ENCODE results near the gene ARID5A.
"Not testable (repeated sequence)": the region's sequence is repeated elsewhere in the genome, so short reads cannot be mapped to it uniquely, and the experiment has no call there.

ARID5A gene

DNA sequence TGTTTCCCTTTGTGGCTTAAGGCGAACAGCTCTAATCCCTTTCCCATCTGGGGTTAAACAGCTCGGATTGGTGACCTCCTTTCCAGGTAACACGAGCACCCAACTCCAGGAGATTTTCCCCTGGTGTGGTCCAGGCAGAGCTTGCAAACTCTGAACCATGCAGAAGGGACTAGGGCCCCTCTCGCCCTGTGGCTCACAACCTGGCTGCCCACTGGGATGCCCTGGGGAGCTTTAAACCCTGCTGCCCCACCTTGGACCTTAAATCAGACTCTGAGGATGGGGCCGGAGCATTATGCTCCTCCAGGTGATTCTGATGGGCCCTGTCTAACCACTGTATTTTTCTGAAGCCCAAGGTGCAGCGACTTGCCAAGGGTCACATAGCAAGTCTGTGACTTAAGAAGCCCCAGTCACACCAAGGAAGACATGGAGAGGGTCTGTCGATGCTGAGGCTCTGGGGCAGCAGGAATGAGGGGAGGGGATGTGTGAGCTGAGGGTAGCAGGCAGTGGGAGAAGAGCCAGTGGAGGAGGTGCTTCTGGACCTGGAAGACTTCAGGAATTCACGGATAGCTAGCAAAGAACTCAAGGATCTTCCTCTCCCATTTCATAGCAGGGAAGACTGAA is 5.9 kb downstream of the ARID5A start:
- no peak for DNase-seq

DNA sequence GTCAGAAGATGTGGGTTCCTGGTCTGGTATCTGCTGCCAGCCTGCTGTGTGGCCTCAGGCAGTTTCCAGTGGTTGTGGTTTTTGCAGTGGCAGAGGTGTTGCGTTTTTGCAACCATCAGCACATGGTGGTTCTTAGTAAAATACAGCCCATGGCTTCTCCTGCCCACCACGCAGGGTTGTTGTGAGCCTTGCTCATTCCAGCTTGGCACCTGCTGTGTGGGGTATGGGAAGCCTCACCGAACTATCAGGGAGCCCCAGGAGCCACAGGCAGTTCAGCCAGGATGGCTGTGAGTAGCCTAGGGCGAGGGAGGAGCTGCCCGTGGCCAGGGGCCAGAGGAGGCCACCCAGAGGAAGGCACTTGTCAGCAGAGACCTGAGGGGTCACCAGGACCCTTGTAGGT is 9.8 kb downstream of the ARID5A start:
- peak; percentile 25 for DNase-seq

DNA sequence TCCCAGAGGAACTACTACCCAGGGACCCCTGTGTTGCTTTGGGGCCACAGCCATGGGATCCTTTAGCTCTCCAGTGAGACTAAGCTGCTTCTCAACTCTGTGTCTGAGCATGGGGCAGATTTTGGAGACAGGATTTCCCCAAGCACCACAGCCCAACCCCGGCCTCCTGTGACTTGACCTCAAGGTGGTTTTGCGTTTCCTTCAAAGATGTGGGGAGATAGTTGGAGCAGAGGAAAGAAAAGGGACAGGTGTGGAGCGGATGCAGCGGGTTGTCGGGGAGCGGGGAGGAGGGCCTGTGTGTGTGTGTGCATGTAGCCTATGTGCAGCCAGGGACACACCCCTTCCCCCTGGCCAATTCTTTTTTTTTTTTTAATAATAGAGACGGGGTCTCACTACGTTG is 10.2 kb downstream of the ARID5A start:
- no peak for DNase-seq

DNA sequence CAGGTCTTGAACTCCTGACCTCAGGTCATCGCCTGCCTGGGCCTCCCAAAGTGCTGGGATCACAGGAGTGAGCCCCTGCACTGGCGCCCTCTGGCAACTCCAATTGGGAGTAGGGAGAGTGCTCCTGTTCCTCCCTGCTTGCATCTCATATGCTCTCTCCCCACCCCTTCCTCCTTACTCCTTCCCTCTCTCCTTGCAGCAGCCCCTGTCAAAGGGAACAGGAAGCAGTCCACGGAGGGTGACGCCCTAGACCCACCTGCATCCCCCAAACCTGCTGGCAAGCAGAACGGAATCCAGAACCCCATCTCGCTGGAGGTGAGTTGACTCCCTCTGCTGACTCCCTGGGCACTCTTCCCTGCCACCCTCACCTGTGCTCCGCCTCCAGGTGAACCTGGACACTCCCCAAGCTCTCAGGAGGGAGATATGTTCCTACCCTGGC is 10.7 kb downstream of the ARID5A start:
- no peak for DNase-seq

DNA sequence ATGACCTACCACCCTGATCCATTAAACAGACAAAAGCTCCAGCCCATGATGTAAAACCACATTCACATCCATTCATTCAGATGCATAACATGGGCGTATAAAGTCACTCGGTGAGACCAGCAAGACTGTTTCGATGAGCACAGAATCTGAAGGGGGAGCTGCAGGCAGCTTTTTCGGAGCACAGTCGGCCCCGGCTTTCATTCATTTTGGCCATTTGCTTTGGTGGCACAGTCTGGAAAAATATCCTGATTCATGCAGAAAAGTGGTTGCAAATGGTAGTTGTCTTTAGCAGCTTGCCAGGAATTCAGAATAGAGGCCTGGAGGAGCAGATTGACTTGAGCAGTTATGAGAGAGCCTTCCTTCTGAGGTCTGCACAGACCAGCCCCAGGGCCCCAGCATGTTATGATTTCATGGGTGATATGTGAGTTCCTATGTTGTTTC is 11.2 kb downstream of the ARID5A start:
- DNase-seq: no peak

DNA sequence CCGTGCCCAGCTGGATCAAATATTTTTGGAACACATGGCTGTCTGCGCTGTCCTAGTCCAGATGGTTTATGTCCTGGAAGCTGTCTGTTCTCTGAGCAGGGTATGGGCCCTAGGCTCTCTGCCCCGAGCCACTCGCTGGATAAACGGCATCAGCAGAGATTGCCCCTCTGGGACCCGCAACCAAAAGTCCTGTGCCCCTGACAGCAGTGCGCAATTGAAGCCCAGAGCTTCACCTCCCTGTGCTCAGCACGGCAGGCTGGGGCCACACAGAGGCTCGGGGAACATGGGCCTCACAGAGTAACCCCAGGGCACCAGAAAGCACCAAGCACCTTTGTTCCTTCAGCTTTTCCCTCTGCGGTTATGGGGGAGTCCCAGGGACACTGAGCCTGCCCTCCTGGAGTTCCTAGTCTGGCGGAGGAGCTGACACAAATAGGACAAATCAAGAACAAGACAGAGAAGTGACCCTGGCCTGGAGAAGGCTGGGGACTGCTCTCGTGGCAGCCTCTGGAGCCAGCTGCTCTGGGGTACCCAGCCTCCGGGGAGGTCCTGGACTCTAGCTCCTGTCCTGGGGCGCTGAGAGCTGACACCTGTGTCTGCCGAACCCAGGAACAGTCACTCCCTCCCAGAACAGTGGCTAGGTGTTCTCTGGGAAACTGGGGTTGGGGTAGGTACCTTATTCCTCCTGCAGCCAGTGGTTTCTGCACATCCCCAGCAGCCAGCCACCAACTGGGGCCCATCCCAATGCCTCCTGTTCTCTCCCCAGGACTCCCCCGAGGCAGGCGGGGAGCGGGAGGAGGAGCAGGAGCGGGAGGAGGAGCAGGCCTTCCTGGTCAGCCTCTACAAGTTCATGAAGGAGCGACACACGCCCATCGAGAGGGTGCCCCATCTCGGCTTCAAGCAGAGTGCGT is 12.3 kb downstream of the ARID5A start:
- no peak for DNase-seq

DNA sequence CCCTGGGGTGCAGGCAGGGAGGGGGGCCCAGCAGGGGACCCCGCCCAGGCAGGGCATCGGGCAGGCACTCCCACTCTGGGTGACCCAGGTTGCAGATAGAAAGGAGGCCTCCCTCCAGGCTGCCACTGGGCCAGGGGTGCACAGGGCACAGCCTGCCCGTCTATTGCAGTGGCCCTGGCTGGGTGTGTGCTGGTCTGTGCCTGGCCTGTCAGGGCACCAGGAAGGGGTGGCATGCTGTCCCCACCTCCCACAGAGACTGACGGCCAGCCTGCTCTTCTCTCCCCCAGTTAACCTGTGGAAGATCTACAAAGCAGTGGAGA is 12.9 kb downstream of the ARID5A start:
- no peak for DNase-seq

DNA sequence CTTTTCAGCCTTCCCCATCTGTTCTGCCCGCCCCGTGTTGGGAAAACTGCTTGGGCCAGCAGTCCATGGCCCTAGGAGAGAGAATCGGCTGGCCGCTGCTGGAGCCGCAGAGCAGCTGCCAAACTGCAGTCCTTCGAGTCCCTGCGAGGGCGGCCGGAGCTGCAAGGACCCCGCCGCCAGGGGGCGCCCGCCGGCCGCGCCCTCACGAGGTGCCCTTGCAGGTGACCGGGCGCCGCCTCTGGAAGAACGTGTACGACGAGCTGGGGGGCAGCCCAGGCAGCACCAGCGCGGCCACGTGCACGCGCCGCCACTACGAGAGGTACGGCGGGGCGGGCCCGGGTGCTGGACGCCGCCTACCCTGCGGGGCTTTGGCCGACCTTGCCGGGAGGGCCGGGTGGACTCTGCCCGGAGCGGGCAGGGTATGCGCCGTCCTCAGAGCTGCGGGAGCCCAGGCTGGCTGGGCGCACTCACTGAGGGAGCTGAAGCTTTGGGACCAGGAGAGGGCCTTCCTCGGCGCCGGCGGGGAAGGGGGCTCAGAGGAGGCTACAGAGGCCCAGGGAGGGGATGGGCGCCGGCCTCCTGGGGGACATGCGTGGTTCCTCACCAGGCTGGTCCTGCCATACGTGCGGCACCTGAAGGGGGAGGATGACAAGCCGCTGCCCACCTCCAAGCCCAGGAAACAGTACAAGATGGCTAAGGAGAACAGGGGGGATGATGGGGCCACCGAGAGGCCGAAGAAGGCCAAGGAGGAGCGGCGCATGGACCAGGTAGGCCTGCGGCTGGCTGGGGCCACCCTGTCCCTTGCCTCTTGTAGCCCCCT is 13.6 kb downstream of the ARID5A start:
- DNase-seq: no peak

DNA sequence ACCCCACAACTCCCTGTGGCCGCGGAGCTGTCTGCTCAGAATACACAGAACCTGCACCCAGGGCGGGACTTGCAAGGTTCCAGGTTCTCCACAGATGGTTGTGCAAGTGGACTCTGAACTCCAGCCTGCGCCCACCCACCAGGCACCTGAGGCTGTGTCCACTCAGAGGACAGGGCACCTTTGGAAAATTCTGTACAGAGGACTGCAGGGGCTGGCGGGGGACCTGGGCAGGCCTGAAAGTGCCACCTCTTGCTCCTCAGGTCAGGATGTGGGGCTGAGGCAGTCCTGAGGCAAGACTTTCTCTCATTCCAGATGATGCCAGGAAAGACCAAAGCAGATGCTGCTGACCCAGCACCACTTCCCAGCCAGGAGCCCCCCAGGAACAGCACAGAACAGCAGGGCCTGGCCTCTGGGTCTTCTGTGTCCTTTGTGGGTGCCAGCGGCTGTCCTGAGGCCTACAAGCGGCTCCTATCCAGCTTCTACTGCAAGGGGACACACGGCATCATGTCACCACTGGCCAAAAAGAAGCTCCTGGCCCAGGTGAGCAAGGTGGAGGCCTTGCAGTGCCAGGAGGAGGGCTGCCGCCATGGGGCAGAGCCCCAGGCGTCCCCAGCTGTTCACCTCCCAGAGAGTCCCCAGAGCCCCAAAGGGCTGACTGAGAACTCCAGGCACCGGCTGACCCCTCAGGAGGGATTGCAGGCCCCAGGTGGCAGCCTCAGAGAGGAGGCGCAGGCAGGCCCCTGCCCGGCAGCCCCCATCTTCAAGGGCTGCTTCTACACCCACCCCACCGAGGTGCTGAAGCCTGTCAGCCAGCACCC is 14.4 kb downstream of the ARID5A start:
- no peak for DNase-seq

DNA sequence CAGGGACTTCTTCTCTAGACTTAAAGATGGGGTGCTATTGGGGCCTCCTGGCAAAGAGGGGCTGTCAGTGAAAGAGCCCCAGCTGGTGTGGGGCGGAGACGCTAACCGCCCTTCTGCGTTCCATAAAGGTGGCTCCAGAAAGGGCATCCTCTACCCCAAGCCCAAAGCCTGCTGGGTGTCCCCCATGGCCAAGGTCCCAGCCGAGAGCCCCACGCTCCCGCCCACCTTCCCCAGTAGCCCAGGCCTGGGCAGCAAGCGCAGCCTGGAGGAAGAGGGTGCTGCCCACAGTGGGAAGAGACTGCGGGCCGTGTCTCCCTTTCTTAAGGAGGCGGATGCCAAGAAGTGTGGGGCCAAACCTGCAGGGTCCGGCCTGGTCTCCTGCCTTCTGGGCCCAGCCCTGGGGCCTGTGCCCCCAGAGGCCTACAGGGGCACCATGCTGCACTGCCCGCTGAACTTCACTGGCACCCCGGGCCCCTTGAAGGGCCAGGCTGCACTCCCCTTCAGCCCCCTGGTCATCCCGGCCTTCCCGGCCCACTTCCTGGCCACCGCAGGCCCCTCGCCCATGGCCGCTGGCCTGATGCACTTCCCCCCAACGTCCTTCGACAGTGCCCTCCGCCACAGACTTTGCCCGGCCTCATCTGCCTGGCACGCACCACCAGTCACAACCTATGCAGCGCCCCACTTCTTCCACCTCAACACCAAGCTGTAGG is 15.2 kb downstream of the ARID5A start:
- DNase-seq: no peak

DNA sequence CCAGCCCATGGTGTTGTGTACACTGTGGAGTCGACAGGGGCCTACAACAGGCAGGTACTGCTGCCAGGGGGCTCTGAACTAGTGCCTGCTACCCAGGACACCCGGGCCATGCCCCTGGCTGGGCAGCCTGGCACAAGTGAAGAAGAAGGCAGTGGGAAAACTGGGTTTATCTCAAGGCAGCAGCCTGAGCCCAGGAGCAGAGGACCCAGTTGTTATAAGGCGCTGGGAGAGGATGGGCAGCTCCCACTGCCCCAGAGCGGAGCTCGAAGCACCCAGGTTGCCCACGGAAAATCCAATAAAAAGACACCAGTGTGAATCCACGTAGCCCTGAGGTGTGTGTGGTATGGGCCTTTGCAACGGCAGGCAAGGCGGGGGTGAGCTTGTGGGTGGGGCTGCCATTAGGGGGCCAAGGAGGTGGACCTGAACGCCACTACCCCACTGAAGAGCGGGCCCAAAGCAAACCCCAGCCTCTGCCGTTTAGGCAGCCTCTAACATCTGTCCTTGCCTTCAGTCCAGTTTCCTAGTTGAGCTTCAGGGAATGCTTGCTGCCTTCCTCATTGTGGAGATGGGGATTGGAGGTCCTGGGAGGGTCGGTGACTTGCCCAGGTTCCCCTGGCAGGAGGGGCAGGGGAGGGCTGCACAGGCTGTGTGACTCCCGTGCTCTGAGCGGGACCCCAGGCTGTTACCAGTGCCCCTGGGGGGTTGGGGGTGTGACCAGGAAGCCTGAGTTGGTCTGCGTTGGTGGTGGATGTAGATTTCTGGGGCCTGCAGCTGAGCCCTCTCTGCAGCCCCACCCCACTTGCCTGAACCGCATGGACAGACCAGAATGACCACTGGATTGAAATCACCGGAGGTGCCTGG is 16.0 kb downstream of the ARID5A start:
- no peak for DNase-seq

DNA sequence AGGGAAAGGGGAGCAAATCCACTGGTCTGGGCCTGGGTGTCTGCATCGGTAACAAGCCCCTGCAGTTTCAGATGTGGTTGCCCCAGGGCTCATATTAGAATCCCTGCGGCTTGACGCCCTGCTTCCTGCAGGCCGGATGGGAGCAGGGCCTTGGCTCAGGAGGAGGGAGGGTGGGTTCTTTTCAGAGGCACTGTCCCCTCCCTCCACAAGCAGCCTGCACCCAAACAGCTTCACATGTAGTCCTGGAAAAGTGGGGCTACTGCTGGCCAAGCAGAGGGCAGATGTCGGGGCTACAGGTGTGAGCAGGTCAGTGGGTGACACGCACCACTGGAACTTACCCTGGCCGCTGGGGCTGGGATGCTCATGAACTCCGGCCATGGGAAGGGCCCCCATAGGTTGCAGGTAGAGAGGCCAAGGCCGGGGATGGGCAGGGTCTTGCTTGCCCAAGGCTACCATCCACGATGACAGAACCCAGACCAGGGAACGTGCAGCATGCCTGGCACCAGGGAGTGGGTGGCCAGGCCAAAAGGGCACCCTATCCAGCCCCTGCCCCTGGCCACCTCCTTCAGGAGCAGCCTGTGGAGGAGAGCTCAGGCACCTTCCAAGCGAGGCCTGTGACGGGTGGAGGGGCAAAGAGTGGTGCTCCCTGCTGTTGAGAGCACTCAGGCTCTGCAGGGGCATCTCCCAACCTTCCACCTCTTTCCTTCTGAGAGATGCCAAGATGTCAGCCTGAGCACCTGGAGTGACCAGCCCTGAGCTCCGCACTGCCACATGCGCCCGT is 16.8 kb downstream of the ARID5A start:
- no peak for DNase-seq

DNA sequence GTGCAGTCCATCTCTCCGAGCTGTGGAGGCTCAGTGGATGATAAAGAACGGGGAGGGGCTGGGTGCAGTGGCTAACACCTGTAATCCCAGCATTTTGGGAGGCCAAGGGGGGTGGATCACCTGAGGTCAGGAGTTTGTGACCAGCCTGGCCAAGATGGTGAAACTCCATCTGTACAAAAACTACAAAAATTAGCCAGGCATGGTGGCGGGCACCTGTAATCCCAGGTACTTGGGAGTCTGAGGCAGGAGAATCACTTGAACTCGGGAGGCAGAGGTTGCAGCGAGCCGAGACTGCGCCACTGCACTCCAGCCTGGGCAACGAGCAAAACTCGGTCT is 17.4 kb downstream of the ARID5A start:
- not testable (repeated sequence) for DNase-seq

DNA sequence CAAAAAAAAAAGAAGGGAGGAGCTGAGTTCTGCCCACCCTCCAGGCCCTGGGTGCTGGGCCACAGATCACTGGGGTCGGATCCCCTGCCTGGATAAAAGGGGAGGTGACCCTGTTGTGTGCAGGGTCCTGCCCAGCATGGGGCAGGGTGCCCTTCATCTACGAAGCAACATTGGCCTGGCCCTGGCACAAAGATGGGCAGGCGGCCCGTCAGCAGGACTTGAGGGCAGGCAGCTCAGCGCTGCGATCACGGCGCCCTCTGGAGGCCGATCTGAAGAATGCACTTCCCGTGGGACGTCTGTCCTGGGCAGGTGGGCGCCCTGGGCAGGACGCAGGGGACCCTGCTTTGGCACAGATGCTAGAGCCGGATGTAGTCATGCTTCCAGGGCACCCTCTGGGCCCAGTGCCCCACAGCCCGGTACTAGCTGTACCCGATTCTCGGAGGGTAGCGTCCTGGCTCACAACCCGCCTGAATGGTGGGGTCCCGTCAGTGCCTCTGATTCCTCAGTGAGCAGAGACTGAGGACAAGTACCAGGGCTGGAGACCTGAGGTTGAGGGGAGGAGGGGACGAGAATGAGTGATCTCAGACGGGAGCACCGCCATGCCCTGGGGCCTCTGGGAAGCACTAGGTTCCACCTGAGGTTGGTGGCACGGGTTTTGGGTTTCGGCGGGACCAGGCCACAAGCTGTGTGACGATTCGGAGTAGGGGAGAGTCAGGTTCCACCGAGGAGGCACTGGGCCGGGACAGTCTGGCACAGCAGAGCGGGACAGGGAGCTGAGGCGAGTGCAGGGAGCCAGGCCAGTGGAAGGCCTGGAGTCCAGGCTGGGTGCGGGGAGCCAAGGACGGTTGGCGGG is 18.0 kb downstream of the ARID5A start:
- DNase-seq: peak; percentile 55

DNA sequence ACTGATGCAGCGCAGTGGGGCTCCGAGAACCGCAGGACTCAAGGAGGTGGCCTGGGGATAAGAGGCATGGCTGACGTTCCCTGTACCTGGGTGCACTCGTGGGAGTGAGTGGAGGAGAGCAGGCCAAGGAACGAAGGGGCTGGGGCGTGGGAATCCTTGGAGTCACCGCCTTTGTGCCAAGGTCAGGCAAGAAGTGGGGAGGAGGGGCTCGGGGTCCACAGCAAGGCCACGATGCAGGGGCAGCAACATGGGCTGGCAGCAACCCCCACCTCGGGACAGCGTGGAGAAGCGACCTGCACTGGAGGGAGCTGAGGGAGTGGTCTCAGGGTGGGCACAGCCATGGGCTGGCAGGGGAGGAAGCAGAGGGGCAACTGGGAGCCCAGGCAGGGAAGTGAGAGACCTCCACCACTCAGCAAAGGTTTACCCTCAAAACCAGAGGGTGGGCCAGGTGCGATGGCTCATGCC is 18.6 kb downstream of the ARID5A start:
- no peak for DNase-seq

DNA sequence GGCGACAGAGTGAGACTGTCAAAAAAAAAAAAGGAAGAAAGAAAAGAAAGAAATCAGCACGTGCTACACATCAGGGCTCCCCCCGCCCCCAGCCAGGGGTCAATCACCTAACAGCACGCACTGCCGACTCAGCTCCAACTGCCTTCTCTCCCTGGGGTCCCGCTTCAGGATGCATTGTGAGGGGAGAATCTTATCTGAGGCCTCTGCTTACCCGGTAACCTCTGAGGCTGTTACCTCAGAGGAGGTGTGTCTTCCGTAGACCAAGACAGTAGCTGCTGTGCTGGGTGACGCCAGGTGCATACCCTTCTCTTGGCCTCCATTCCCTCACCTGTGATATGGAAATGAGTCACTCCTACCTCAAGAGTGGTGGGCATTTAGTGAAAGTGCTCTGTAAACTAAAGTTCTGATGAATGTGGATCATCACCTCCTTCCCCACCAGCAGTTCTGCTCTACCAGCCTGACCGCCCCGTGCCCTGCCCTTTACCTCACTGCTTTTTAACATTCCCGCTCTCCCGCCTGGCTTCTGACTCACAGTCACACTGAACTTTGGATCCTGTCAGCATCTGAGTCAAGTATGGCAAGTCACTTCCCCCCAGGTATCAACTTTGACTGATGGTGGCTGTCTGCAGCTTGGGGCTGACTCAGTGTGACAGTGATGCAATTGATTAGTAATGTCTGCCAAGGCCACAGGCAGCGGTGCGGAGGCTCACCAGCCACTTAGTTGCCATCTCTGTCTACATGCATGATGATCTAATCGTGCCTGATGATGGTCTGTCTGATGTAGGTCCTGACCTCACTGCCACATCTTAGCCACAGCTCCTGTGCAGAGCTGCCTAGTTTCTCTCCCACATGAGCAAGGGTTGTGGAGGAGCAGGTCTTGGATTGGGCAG is 20.1 kb downstream of the ARID5A start:
- peak; percentile 69 for DNase-seq

DNA sequence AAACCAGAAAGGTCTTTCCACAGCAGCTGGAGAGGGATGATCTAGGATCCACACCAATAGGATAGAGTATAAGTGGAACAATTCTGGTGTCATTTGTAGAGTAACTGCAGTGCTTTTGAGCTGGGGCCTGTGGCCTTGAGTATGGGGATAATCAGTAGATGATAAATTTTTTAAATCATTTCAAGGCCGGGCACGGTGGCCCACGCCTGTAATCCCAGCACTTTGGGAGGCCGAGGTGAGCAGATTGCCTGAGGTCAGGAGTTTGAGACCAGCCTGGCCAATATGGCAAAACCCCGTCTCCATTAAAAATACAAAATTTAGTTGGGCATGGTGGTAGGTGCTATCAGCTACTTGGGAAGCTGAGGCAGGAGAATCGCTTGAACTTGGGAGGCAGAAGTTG is 20.9 kb downstream of the ARID5A start:
- DNase-seq: not testable (repeated sequence)

DNA sequence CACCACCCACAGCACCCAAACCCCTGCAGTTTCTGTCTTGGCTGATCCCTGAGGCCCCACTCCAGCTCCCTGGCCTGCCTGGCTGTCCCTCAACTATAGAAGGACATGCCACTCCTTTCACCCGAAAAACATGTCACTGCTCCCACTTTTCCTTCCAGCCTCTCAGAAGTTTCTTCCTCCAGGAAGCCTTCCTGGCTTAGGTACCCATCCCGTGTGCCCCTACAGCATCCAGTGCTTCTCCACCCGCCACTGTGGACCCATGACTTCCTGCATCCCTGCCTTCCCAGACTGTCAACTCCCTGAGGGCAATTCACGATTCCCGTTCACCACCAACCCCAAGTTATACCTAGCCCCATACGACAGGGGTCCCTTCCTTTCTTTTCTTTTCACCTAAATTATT is 21.5 kb downstream of the ARID5A start:
- no peak for DNase-seq
